Tongue (tissue), 2 donors: ENCODE data around the gene CD276. TPM values are rescaled to one million over a fixed set of nuclear protein-coding genes. Genes with fewer than 3 reads are reported as not detected.
A peak's percentile ranks its signal among the peaks of the same experiment; 100 is the strongest.
"Not testable (repeated sequence)": the region's sequence is repeated elsewhere in the genome, so short reads cannot be mapped to it uniquely, and the experiment has no call there.

Experiments
- DNase-seq: peaks from one replicate; pipeline ENCODE4 v3.0.0-alpha.2; 2015
- total RNA-seq: library from RNA; depleted of rRNA; stranded (reverse); fragments of >200 nt; gene quantifications from one replicate; pipeline ENCODE4 v1.2.3, GENCODE V29; 2014

The CD276 gene
- total RNA-seq, 1 donor from 2014 or later, result 85.4 TPM

GRCh38 chr15:73684581-73685455, 635 bp downstream of the CD276 start:
- peak; percentile 57 for DNase-seq

- no peak for DNase-seq
Observed at GRCh38 chr15:73685981-73686380, 1.8 kb downstream of the CD276 start.

- no peak for DNase-seq
Observed at GRCh38 chr15:73686781-73687256, 2.6 kb downstream of the CD276 start.

- DNase-seq, result no peak
Observed at GRCh38 chr15:73687351-73687750, 3.2 kb downstream of the CD276 start.

- DNase-seq, result no peak
Observed at GRCh38 chr15:73688455-73688854, 4.3 kb downstream of the CD276 start.

GRCh38 chr15:73691396-73691795, 7.2 kb downstream of the CD276 start:
- DNase-seq, result peak; percentile 58

GRCh38 chr15:73694419-73694818, 10.2 kb downstream of the CD276 start:
- DNase-seq, result no peak

- DNase-seq, result no peak
Observed at GRCh38 chr15:73695773-73696640, 11.8 kb downstream of the CD276 start.

- DNase-seq, result no peak
Observed at GRCh38 chr15:73696641-73697001, 12.4 kb downstream of the CD276 start.

GRCh38 chr15:73697033-73697467, 12.9 kb downstream of the CD276 start:
- DNase-seq, result peak; percentile 98

- DNase-seq, result no peak
Observed at GRCh38 chr15:73699249-73700040, 15.3 kb downstream of the CD276 start.

GRCh38 chr15:73700041-73700842, 16.1 kb downstream of the CD276 start:
- DNase-seq, result peak; percentile 96

- DNase-seq, result not testable (repeated sequence)
Observed at GRCh38 chr15:73702311-73703239, 18.4 kb downstream of the CD276 start.

GRCh38 chr15:73703601-73704000, 19.4 kb downstream of the CD276 start:
- DNase-seq, result not testable (repeated sequence)

GRCh38 chr15:73704142-73704868, 20.1 kb downstream of the CD276 start:
- not testable (repeated sequence) for DNase-seq

- peak; percentile 78 for DNase-seq
Observed at GRCh38 chr15:73704869-73705645, 20.9 kb downstream of the CD276 start.

- no peak for DNase-seq
Observed at GRCh38 chr15:73708691-73709090, 24.5 kb downstream of the CD276 start.

- no peak for DNase-seq
Observed at GRCh38 chr15:73709241-73709640, 25.1 kb downstream of the CD276 start.

GRCh38 chr15:73709686-73710085, 25.5 kb downstream of the CD276 start:
- no peak for DNase-seq
